Measurements from ENCODE around the gene EIF4E. TPM values are rescaled to one million over a fixed set of nuclear protein-coding genes. Genes with fewer than 3 reads are reported as not detected.

EIF4E gene
- total RNA-seq, 2 donors from 2014 or later: 99.4 to 123 TPM

DNA sequence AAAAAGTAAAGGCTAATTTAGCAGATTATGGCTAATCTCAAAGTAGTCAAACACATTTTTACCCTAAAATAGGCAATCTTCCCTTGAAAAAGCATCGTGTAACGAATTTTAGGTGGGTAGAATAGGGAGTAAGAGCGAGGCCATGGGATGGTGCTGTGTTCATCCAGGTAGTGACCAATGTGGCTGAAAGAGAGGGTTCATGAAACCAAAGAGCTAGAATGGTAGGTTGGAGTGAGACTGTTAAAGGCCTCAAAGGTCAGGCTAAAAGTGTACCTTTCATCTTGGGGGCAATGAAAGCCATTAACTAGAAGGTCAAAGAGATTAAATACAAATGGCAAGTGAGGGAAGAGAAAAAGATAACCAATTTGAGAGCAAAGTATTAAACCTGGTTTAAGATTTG lies 23.6 kb downstream of the EIF4E start:
- Histone ChIP-seq H3K36me3 (peaks cover 6% of the 10 kb centered on the region), H3K27me3 (no peaks in the 10 kb centered on the region), H3K4me3 (no peak overlapping the region), H3K4me1 (peaks cover 5% of the 10 kb centered on the region), H3K9me3 (no peaks in the 10 kb centered on the region), H3K9ac (ENCODE audit: low read depth in 2 of 2, low read length in 2 of 2) (no peak overlapping the region), H3K27ac (no peak overlapping the region)
- TF ChIP-seq, protein P1, sequence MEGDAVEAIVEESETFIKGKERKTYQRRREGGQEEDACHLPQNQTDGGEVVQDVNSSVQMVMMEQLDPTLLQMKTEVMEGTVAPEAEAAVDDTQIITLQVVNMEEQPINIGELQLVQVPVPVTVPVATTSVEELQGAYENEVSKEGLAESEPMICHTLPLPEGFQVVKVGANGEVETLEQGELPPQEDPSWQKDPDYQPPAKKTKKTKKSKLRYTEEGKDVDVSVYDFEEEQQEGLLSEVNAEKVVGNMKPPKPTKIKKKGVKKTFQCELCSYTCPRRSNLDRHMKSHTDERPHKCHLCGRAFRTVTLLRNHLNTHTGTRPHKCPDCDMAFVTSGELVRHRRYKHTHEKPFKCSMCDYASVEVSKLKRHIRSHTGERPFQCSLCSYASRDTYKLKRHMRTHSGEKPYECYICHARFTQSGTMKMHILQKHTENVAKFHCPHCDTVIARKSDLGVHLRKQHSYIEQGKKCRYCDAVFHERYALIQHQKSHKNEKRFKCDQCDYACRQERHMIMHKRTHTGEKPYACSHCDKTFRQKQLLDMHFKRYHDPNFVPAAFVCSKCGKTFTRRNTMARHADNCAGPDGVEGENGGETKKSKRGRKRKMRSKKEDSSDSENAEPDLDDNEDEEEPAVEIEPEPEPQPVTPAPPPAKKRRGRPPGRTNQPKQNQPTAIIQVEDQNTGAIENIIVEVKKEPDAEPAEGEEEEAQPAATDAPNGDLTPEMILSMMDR (IDR thresholded peaks at IDR 0.05): no peak
- no peak for DNase-seq
- intact Hi-C loops (cut with DNase I): no loop called here

DNA sequence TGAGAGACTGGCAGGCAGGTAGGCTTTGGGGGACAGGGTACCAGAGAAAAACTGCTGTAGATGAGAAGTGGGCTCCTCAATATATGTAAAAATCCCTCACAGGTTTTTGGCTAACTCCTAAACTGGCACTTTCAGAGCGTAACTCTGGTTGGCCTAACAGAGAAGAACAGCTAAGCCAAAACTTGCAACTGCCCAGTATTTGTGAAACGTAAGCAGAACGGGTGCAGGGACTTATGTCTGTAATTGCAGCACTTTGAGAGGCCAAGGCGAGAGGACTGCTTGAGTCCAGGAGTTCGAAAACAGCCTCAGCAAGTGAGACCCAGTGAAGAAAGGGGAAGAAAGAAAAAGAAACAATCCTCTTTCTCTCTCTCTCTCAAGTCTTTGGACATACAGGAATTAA lies 25.0 kb downstream of the EIF4E start:
- no peak overlapping the region for H3K9ac ChIP-seq (ENCODE audit: low read depth in 2 of 2, low read length in 2 of 2)
- peaks cover 6% of the 10 kb centered on the region for H3K36me3 ChIP-seq
- peaks cover 2% of the 10 kb centered on the region for H3K4me1 ChIP-seq
- H3K27me3 ChIP-seq: no peaks in the 10 kb centered on the region
- no peak overlapping the region for H3K4me3 ChIP-seq
- H3K27ac ChIP-seq: no peak overlapping the region
- no peaks in the 10 kb centered on the region for H3K9me3 ChIP-seq
- DNase-seq: no peak
- TF ChIP-seq, protein P1 (IDR thresholded peaks at IDR 0.05): no peak
- intact Hi-C loops (cut with DNase I): no loop called here

DNA sequence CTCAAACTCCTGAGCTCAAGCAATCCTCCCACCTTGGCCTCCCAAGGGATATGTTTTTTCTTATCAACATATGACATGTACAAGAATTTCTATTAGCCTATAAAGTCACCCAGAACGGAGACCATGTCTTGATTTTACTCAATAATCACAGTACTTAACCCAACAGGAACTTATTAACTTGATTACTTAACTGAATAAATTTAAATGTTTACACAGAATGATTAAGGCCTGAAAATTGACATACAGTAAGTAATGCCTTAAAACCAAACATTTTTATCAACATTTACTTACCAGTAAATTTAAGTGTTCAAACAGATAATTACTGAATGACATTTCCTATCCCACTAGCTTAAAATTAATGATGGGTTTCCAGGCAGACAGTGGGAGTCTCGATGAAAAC lies 25.4 kb downstream of the EIF4E start:
- Histone ChIP-seq H3K27ac (no peak overlapping the region), H3K9ac (ENCODE audit: low read depth in 2 of 2, low read length in 2 of 2) (no peak overlapping the region), H3K4me1 (no peaks in the 10 kb centered on the region), H3K36me3 (peaks cover 6% of the 10 kb centered on the region), H3K4me3 (no peak overlapping the region), H3K9me3 (no peaks in the 10 kb centered on the region), H3K27me3 (no peaks in the 10 kb centered on the region)
- DNase-seq: no peak
- TF ChIP-seq, protein P1 (IDR thresholded peaks at IDR 0.05): no peak
- intact Hi-C loops (cut with DNase I): no loop called here

DNA sequence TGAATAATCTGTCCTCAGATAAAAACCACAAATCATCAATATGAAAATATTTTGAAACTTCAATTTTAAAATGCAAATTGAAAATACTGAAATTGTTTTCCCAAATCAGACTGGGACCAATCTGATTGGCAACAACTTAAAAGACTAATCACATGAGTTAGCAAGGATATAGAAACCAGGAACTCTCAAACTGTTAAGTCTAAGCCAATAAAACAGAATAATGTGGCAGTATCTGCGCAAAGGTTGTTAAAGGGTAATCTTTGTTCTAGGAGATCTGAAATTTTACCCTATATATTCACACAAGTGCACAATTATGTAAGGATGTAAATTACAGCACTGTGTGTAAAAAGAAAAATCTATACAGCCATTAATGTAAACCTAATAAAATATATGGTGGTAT lies 29.7 kb downstream of the EIF4E start:
- Histone ChIP-seq H3K9me3 (no peaks in the 10 kb centered on the region), H3K4me1 (no peaks in the 10 kb centered on the region), H3K36me3 (peaks cover 6% of the 10 kb centered on the region), H3K9ac (ENCODE audit: low read depth in 2 of 2, low read length in 2 of 2) (no peak overlapping the region), H3K27ac (no peak overlapping the region), H3K4me3 (no peak overlapping the region), H3K27me3 (no peaks in the 10 kb centered on the region)
- intact Hi-C loops (cut with DNase I): no loop called here
- no peak for DNase-seq
- TF ChIP-seq, protein P1 (IDR thresholded peaks at IDR 0.05): no peak

DNA sequence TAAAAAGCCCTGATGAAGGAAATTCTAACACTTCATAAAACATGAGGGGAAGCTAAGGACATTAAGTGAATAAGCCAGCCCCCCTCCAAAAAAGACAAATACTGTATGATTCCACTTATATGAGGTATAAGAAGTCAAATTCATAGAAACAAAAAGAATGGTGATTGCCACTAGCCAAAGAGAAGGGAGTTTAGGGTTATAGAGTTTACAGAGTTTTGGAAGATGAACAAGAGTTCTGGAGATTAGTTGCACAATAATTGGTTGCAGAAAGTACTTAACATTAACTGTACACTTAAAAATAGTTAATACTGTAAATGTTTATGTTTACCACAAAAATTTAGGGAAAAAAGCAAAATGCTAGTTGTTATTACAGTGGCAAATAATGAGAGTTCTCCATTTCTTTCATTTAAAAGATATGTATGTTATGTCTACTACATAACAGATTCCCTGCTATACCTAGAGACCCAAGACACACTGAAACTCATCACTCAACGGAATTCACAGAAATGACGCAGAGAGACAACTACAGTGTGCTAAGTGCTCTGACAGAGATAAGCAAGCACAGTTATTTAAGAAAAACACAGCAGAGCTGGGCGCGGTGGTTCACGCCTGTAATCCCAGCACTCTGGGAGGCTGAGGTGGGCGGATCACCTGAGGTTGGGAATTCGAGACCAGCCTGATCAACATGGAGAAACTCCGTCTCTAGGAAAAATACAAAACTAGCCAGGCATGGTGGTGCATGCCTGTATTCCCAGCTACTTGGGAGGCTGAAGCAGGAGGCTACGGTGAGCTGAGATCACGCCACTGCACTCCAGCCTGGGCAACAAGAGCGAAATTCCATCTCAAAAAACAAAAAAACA lies 37.2 kb downstream of the EIF4E start:
- Histone ChIP-seq H3K4me3 (no peak overlapping the region), H3K36me3 (no peaks in the 10 kb centered on the region), H3K9me3 (no peaks in the 10 kb centered on the region), H3K27ac (no peak overlapping the region), H3K4me1 (no peaks in the 10 kb centered on the region), H3K9ac (ENCODE audit: low read depth in 2 of 2, low read length in 2 of 2) (no peak overlapping the region), H3K27me3 (no peaks in the 10 kb centered on the region)
- no peak for DNase-seq
- intact Hi-C loops (cut with DNase I): no loop called here
- TF ChIP-seq, protein P1 (IDR thresholded peaks at IDR 0.05): no peak
